ENCODE results near the gene DNAJC8.
A peak's percentile ranks its signal among the peaks of the same experiment; 100 is the strongest.

Gene DNAJC8

DNA sequence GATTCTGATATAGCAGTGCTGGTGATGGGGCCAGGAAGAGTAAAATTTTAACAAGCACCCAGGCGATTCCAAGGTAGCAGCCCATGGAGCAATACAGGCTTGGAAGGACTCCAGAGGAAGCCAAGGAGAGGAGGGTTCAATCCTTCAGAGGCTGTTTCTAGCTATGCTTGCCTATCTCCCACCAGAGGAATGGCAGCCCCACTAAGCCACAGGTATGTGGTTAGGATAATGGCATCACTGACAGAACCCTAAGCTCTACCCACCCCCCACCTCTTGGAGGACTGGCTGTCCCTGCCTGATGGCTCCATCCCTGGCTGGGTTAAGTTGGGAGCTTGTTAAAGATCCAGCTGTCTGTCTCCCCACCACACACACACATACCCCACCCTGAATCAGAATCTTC, 37.0 kb downstream of the DNAJC8 start:
- Histone ChIP-seq H3K9me3 (ENCODE audit: insufficient read depth, low read length, severe bottlenecking) (no peaks in the 10 kb centered on the region), H3K79me2 (ENCODE audit: insufficient read depth, low read length) (no peaks in the 10 kb centered on the region), H3K4me3 (ENCODE audit: low read depth in 1 of 2, low read length in 2 of 2) (no peak overlapping the region), H3K36me3 (ENCODE audit: insufficient read depth, low read length) (peaks cover 28% of the 10 kb centered on the region), H4K20me1 (ENCODE audit: insufficient read depth, low read length) (0 out of 2 replicates have a peak, but pooled peaks cover 2% of the 10 kb centered on the region), H3K27me3 (ENCODE audit: insufficient read depth, low read length, poor library complexity) (no peaks in the 10 kb centered on the region), H3K4me1 (ENCODE audit: insufficient read depth, low read length) (no peaks in the 10 kb centered on the region), H3K9ac (ENCODE audit: low read depth, low read length) (no peak overlapping the region), H2AFZ (ENCODE audit: low read depth, low read length) (no peak overlapping the region), H3K4me2 (ENCODE audit: insufficient read depth, low read length) (no peak overlapping the region), H3K27ac (ENCODE audit: low read length) (no peak overlapping the region)
- peak; percentile 37; the same call in 1 of the 3 replicates for ATAC-seq (ENCODE audit: insufficient read depth, low read depth)
- no peak for TF ChIP-seq EZH2 (IDR thresholded peaks at IDR 0.05; ENCODE audit: borderline replicate concordance, low read depth, low read length, severe bottlenecking)
- TF ChIP-seq, protein P1, sequence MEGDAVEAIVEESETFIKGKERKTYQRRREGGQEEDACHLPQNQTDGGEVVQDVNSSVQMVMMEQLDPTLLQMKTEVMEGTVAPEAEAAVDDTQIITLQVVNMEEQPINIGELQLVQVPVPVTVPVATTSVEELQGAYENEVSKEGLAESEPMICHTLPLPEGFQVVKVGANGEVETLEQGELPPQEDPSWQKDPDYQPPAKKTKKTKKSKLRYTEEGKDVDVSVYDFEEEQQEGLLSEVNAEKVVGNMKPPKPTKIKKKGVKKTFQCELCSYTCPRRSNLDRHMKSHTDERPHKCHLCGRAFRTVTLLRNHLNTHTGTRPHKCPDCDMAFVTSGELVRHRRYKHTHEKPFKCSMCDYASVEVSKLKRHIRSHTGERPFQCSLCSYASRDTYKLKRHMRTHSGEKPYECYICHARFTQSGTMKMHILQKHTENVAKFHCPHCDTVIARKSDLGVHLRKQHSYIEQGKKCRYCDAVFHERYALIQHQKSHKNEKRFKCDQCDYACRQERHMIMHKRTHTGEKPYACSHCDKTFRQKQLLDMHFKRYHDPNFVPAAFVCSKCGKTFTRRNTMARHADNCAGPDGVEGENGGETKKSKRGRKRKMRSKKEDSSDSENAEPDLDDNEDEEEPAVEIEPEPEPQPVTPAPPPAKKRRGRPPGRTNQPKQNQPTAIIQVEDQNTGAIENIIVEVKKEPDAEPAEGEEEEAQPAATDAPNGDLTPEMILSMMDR (IDR thresholded peaks at IDR 0.05; ENCODE audit: borderline replicate concordance, extremely low read depth, low read length, poor library complexity, severe bottlenecking), result no peak
- DNase-seq, result no peak

DNA sequence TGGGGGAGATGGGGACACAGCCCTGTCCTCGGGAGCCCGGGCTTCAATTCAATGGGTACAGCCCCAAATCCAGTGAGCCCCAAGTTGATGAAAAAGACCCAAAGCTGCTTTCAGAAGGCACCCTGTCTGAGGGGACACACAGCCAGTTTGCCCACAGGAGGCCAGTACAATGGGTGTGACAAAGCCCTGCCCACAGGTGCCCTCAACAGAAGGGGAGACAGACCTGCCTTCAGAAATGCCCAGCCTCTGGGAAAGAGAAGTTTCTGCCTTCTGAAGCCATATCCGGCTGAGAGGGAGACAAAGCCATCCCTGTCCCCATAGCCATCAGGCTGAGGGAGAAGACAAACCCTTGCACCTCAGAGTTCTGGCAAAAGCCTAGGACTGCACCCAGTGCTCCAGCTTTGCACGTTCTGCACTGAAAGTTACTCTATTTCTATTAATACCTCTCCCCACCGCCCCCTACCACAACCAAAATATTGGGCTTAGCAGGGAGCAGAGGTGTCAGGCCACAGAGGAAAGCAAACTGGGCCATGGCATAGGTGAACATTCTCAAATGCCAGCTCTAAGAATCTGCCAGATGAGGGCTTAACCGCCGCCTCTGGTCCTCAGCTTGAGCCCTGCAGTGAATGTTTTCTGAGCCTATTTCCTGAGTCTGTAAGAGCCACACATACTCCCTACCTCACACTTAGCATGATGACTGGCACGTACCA, 38.3 kb downstream of the DNAJC8 start:
- no peak overlapping the region for H3K9ac ChIP-seq (ENCODE audit: low read depth, low read length)
- H3K27ac ChIP-seq (ENCODE audit: low read length), result no peak overlapping the region
- no peaks in the 10 kb centered on the region for H3K27me3 ChIP-seq (ENCODE audit: insufficient read depth, low read length, poor library complexity)
- 0 out of 2 replicates have a peak, but pooled peaks cover 2% of the 10 kb centered on the region for H4K20me1 ChIP-seq (ENCODE audit: insufficient read depth, low read length)
- no peaks in the 10 kb centered on the region for H3K4me1 ChIP-seq (ENCODE audit: insufficient read depth, low read length)
- TF ChIP-seq, protein P1 (IDR thresholded peaks at IDR 0.05; ENCODE audit: borderline replicate concordance, extremely low read depth, low read length, poor library complexity, severe bottlenecking), result no peak
- TF ChIP-seq EZH2 (IDR thresholded peaks at IDR 0.05; ENCODE audit: borderline replicate concordance, low read depth, low read length, severe bottlenecking), result no peak
- no peak overlapping the region for H3K4me3 ChIP-seq (ENCODE audit: low read depth in 1 of 2, low read length in 2 of 2)
- H3K9me3 ChIP-seq (ENCODE audit: insufficient read depth, low read length, severe bottlenecking), result no peaks in the 10 kb centered on the region
- peaks cover 16% of the 10 kb centered on the region for H3K36me3 ChIP-seq (ENCODE audit: insufficient read depth, low read length)
- no peak overlapping the region for H3K4me2 ChIP-seq (ENCODE audit: insufficient read depth, low read length)
- no peak overlapping the region for H2AFZ ChIP-seq (ENCODE audit: low read depth, low read length)
- no peaks in the 10 kb centered on the region for H3K79me2 ChIP-seq (ENCODE audit: insufficient read depth, low read length)
- ATAC-seq (ENCODE audit: insufficient read depth, low read depth) (no peak), DNase-seq (no peak)

DNA sequence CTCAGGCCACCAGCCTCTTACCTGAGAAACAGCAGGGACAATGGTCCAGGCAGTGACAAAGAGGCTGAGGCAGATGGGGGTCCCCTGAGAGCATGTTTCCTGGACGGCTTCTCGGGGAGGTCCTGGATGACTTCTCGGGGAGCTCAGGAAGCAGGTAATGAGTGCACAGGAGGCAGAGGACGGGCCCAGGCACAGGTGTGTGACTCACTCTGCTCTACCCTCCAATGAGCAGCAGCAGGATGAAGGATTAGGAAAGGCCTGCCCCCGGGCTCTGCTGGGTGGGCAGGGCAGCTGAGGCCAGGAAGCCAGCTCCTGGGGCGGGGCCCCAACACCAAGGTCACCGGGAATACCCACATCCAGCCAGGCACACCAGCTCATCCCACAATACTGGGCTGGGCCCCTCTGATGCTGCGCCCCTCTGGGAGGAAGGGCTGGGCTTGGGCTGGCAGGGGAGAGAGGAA, 39.1 kb downstream of the DNAJC8 start:
- Histone ChIP-seq H3K27ac (ENCODE audit: low read length) (no peak overlapping the region), H3K4me1 (ENCODE audit: insufficient read depth, low read length) (no peaks in the 10 kb centered on the region), H3K9ac (ENCODE audit: low read depth, low read length) (no peak overlapping the region), H3K9me3 (ENCODE audit: insufficient read depth, low read length, severe bottlenecking) (no peaks in the 10 kb centered on the region), H3K4me3 (ENCODE audit: low read depth in 1 of 2, low read length in 2 of 2) (no peak overlapping the region), H2AFZ (ENCODE audit: low read depth, low read length) (no peak overlapping the region), H3K4me2 (ENCODE audit: insufficient read depth, low read length) (no peak overlapping the region), H3K27me3 (ENCODE audit: insufficient read depth, low read length, poor library complexity) (no peaks in the 10 kb centered on the region), H4K20me1 (ENCODE audit: insufficient read depth, low read length) (0 out of 2 replicates have a peak, but pooled peaks cover 2% of the 10 kb centered on the region), H3K79me2 (ENCODE audit: insufficient read depth, low read length) (no peaks in the 10 kb centered on the region), H3K36me3 (ENCODE audit: insufficient read depth, low read length) (peaks cover 9% of the 10 kb centered on the region; the same call in 1 of the 2 replicates)
- DNase-seq (no peak), ATAC-seq (ENCODE audit: insufficient read depth, low read depth) (no peak)
- TF ChIP-seq, protein P1 (IDR thresholded peaks at IDR 0.05; ENCODE audit: borderline replicate concordance, extremely low read depth, low read length, poor library complexity, severe bottlenecking), result no peak
- no peak for TF ChIP-seq EZH2 (IDR thresholded peaks at IDR 0.05; ENCODE audit: borderline replicate concordance, low read depth, low read length, severe bottlenecking)

Data from DND-41 (cell line).